ENCODE measurements around the gene WNT9A.

WNT9A gene

DNA sequence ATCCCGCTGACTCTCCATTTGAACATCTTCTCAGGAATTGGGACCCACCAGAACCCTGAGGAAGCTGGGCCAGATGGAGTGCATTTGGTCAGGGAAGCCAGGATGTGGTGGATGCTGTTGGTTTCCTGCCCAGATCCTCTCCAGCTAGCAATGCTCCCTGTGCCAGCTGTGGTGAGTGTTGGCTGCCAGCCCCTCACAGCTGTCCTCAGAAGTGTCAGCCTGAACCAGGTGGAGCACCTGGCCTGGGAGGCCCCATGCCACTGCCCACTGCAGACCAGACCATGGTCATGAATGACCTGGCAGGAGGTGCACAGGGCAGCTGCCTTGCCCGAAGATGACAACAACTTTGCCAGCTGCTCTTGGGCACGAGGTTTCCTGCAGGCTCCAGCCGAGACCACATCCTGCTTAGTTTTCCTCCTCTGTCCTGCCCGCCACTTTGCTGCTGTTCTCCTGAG is 77.9 kb downstream of the WNT9A start:
- Histone ChIP-seq H3K9me3 (ENCODE audit: insufficient read depth, low read length) (peaks cover 7% of the 10 kb centered on the region), H3K4me3 (ENCODE audit: insufficient read length, low read depth) (no peak overlapping the region), H3K9ac (ENCODE audit: insufficient read length, low read depth) (no peak overlapping the region)

DNA sequence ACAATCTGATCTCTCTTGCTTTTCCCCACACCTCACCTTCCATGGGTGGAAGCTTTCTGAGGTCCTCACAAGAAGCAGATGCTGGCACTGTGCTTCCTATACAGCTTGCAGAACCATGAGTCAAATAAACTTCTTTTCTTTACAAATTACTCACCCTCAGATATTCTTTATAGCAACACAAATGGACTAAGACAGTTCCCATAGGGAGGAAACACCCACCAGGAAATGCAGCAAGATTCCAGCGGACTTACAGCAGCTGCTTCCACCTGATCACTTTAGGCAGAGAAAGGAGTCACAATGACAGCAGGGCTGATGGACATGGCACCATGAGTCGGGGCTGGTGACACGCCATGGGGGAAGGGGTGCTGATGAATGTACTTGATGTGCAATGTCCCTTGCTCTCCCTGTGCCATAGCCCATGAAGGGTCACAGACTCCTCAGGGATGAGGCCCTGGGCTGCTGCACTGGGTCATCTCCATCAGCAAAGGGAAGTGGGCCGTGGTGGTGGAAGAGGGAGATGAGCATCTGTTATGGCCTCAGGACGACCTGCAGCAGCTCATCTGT is 78.4 kb downstream of the WNT9A start:
- no peak for DNase-seq (ENCODE audit: low read depth, low spot score)
- H3K36me3 ChIP-seq (ENCODE audit: insufficient read depth, insufficient read length, low read length): no peaks in the 10 kb centered on the region
- no peak for TF ChIP-seq YY1 (IDR thresholded peaks at IDR 0.05; ENCODE audit: insufficient read depth, insufficient read length)
- TF ChIP-seq SUZ12 (IDR thresholded peaks at IDR 0.05; ENCODE audit: extremely low read depth, insufficient read depth, insufficient read length): no peak
- H3K9me3 ChIP-seq (ENCODE audit: insufficient read depth, low read length): peaks cover 12% of the 10 kb centered on the region
- no peaks in the 10 kb centered on the region for H3K4me1 ChIP-seq (ENCODE audit: insufficient read depth, insufficient read length)
- H3K27me3 ChIP-seq (ENCODE audit: insufficient read depth, insufficient read length): no peaks in the 10 kb centered on the region
- no peak overlapping the region for H3K9ac ChIP-seq (ENCODE audit: insufficient read length, low read depth)
- no peak overlapping the region for H3K4me3 ChIP-seq (ENCODE audit: insufficient read length, low read depth)

More for the DNA sequence above, 77.9 kb downstream of the WNT9A start:
- Histone ChIP-seq H3K36me3 (ENCODE audit: insufficient read depth, insufficient read length, low read length) (no peaks in the 10 kb centered on the region), H3K27me3 (ENCODE audit: insufficient read depth, insufficient read length) (no peaks in the 10 kb centered on the region), H3K4me1 (ENCODE audit: insufficient read depth, insufficient read length) (no peaks in the 10 kb centered on the region)
- TF ChIP-seq ZNF274 (IDR thresholded peaks at IDR 0.05; ENCODE audit: low read depth, low read length): no peak
- no peak for TF ChIP-seq YY1 (IDR thresholded peaks at IDR 0.05; ENCODE audit: insufficient read depth, insufficient read length)
- TF ChIP-seq SUZ12 (IDR thresholded peaks at IDR 0.05; ENCODE audit: extremely low read depth, insufficient read depth, insufficient read length): no peak
- DNase-seq (ENCODE audit: low read depth, low spot score): no peak

All from NT2/D1 (cell line).